Testis (tissue), 2 donors: ENCODE measurements around the gene NAALAD2.

Experiments used
- POLR2A ChIP-seq: fragments of 450-650 bp; IDR thresholded peaks from one replicate; pipeline ENCODE4 v1.6.1; 2017; ENCODE audit warnings: antibody characterized with exemption, mild to moderate bottlenecking, moderate library complexity
- TF ChIP-seq, protein P1 (sequence below), 3 experiments: fragments of 450-650 bp in 2 of 3; fragments of 200-600 bp in 1 of 3; sonication (generic) in 1 of 3; IDR thresholded peaks; one replicate each; pipeline ENCODE4 v1.5.1; 2016 to 2019; ENCODE audit warnings: antibody characterized with exemption in 3 of 3, mild to moderate bottlenecking in 2 of 3, moderate library complexity in 1 of 3

DNA sequence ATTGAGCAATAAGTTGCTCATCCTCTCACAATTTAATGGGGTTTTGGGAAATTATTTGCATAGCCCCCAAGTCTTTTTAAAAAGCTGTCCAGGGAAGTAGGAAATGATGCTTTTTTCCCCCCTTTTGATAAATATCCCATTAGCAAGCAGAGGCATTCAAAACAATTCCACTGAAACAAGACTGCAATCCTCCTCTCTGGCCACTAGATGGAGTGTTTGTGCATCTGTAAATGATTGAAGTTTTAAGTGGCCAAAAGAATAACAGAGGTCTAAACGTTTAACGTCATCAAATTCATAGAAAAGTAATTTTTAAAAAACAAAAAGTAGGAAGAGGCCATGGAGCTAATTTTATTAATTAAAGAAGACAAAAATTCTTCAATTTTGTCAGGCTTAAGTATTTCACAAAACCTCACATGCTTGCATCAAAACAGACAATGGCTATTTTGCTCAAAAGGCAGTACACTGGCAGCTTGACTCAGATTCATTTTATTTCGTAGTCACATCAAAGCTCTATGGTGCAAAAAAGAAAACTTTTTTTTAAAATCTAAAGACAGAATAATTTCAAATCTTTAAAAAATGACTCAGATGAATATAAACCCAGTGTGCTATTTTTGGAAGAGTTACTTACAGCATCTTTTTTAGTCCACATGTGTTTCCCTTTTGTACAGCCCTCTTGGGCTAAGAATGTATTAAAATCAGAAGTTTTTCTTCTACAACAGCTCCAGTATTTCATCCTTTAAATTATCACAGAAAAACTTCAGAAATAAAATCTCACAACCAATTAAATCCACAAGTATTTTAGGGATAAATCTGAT, 70.6 kb downstream of the NAALAD2 start:
- TF ChIP-seq, protein P1, sequence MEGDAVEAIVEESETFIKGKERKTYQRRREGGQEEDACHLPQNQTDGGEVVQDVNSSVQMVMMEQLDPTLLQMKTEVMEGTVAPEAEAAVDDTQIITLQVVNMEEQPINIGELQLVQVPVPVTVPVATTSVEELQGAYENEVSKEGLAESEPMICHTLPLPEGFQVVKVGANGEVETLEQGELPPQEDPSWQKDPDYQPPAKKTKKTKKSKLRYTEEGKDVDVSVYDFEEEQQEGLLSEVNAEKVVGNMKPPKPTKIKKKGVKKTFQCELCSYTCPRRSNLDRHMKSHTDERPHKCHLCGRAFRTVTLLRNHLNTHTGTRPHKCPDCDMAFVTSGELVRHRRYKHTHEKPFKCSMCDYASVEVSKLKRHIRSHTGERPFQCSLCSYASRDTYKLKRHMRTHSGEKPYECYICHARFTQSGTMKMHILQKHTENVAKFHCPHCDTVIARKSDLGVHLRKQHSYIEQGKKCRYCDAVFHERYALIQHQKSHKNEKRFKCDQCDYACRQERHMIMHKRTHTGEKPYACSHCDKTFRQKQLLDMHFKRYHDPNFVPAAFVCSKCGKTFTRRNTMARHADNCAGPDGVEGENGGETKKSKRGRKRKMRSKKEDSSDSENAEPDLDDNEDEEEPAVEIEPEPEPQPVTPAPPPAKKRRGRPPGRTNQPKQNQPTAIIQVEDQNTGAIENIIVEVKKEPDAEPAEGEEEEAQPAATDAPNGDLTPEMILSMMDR (IDR thresholded peaks at IDR 0.05) = peak; percentile 67 to 89 (median 75)
- no peak for TF ChIP-seq POLR2A
